Neural progenitor cell (in vitro differentiated cells): ENCODE data around the gene POLDIP3.
"Not testable (repeated sequence)": the region's sequence is repeated elsewhere in the genome, so short reads cannot be mapped to it uniquely, and the experiment has no call there.

Experiments used
- EZH2 ChIP-seq: fragments of 200-600 bp; sonication (generic); IDR thresholded peaks from 2 replicates; pipeline ENCODE4 v1.6.1; 2017; ENCODE audit warnings: antibody characterized with exemption, mild to moderate bottlenecking, moderate library complexity
- TF ChIP-seq, protein P1 (sequence below): fragments of 200-600 bp; sonication (generic); IDR thresholded peaks from 2 replicates; pipeline ENCODE4 v1.5.1; 2017; ENCODE audit warnings: antibody characterized with exemption, mild to moderate bottlenecking

DNA sequence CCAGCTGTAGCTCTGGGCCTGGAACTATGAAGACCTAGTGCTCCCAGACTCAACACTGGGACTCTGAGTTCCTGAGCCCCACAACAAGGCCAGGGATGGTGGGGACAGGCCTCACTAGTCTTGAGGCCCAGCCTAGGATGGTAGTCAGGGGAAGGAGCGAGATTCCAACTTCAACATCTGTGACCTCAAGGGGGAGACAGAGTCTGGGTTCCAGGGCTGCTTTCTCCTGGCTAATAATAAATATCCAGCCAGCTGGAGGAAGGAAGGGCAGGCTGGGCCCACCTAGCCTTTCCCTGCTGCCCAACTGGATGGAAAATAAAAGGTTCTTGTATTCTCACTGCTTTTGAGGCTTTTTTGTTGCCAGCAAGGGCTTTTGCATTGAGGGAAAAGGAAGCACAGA, 40.6 kb downstream of the POLDIP3 start:
- TF ChIP-seq, protein P1, sequence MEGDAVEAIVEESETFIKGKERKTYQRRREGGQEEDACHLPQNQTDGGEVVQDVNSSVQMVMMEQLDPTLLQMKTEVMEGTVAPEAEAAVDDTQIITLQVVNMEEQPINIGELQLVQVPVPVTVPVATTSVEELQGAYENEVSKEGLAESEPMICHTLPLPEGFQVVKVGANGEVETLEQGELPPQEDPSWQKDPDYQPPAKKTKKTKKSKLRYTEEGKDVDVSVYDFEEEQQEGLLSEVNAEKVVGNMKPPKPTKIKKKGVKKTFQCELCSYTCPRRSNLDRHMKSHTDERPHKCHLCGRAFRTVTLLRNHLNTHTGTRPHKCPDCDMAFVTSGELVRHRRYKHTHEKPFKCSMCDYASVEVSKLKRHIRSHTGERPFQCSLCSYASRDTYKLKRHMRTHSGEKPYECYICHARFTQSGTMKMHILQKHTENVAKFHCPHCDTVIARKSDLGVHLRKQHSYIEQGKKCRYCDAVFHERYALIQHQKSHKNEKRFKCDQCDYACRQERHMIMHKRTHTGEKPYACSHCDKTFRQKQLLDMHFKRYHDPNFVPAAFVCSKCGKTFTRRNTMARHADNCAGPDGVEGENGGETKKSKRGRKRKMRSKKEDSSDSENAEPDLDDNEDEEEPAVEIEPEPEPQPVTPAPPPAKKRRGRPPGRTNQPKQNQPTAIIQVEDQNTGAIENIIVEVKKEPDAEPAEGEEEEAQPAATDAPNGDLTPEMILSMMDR = not testable (repeated sequence)
- not testable (repeated sequence) for TF ChIP-seq EZH2
